SK-N-SH (cell line): ENCODE measurements around the gene CASKIN1. TPM values are rescaled to one million over a fixed set of nuclear protein-coding genes. Genes with fewer than 3 reads are reported as not detected.

ENCODE experiments used
- CTCF ChIA-PET: fragments of 300-600, 350-600 bp; formaldehyde crosslinking; extraction: SDS; loops from one replicate; lab custom pipeline; 2021; lab: Yijun Ruan, JAX
- POLR2A ChIA-PET: fragments of 350-600 bp; sonication (Branson Sonifier 250); formaldehyde crosslinking; extraction: SDS; loops from one replicate; lab custom pipeline; 2020; ENCODE audit warnings: antibody characterized with exemption, inconsistent platforms; lab: Yijun Ruan, JAX
- DNase-seq: peaks from one replicate; pipeline ENCODE4 v3.0.0; 2012
- H2AFZ ChIP-seq: fragments of 200-600 bp; sonication (generic); 2 replicates; pipeline ENCODE4 v1.8.1; 2016; ENCODE audit warnings: antibody characterized with exemption, mild to moderate bottlenecking, low read depth
- H3F3A ChIP-seq: fragments of 200-600 bp; sonication (generic); replicated peaks from 2 replicates; pipeline ENCODE3; 2016; ENCODE audit warnings: antibody characterized with exemption, mild to moderate bottlenecking; ENCODE audit not compliant: insufficient read depth
- H3K27ac ChIP-seq, 2 experiments: fragments of 200-500 bp in 1 of 2; fragments of 200-600 bp in 1 of 2; sonication (Bioruptor generic) in 1 of 2; sonication (generic), shearing (Covaris generic) in 1 of 2; 2 replicates each; pipeline versions ENCODE4 v1.5.1 to v1.6.1; 2014 to 2016; ENCODE audit warnings: low read depth in 2 of 2, inconsistent platforms in 1 of 2, low read length in 1 of 2, mild to moderate bottlenecking in 1 of 2, mixed read lengths in 1 of 2
- H3K27me3 ChIP-seq: fragments of 200-600 bp; sonication (generic), shearing (Covaris generic); 2 replicates; pipeline ENCODE4 v1.6.1; 2016; ENCODE audit warnings: mixed run types; ENCODE audit not compliant: insufficient read depth
- H3K36me3 ChIP-seq, 2 experiments: fragments of 200-500 bp in 1 of 2; fragments of 200-600 bp in 1 of 2; sonication (Bioruptor generic) in 1 of 2; sonication (generic) in 1 of 2; replicated peaks in 1 of 2; 2 replicates each; pipeline versions ENCODE3 to v1.5.1; 2014 to 2016; ENCODE audit warnings: low read length in 1 of 2, mild to moderate bottlenecking in 1 of 2; ENCODE audit not compliant: insufficient read depth in 2 of 2, control insufficient read depth in 1 of 2
- H3K4me1 ChIP-seq, 2 experiments: fragments of 200-500 bp in 1 of 2; fragments of 200-600 bp in 1 of 2; sonication (Bioruptor generic) in 1 of 2; sonication (generic), shearing (Covaris generic) in 1 of 2; 2 replicates each; pipeline versions ENCODE4 v1.5.1 to v1.6.1; 2014 to 2016; ENCODE audit warnings: low read depth in 1 of 2, low read length in 1 of 2, mixed run types in 1 of 2; ENCODE audit not compliant: insufficient read depth in 2 of 2, control insufficient read depth in 1 of 2
- H3K4me2 ChIP-seq: fragments of 200-600 bp; sonication (generic), shearing (Covaris generic); 2 replicates; pipeline ENCODE4 v1.6.1; 2017; ENCODE audit warnings: mixed run types
- H3K4me3 ChIP-seq, 2 experiments: fragments of 200-500 bp in 1 of 2; fragments of 200-600 bp in 1 of 2; sonication (Bioruptor generic) in 1 of 2; sonication (generic), shearing (Covaris generic) in 1 of 2; 2 replicates each; pipeline versions ENCODE4 v1.5.1 to v1.8.1; 2014 to 2016; ENCODE audit warnings: low read depth in 2 of 2, inconsistent platforms in 1 of 2, low read length in 1 of 2, mild to moderate bottlenecking in 1 of 2, mixed read lengths in 1 of 2, moderate library complexity in 1 of 2
- H3K79me2 ChIP-seq: fragments of 200-600 bp; sonication (generic); 2 replicates; pipeline ENCODE4 v1.8.1; 2017; ENCODE audit warnings: mild to moderate bottlenecking; ENCODE audit not compliant: insufficient read depth
- H3K9ac ChIP-seq: fragments of 200-600 bp; sonication (generic); 2 replicates; pipeline ENCODE4 v1.6.1; 2017; ENCODE audit warnings: mixed run types
- H3K9me2 ChIP-seq: fragments of 200-600 bp; sonication (generic); 2 replicates; pipeline ENCODE4 v1.6.1; 2017; ENCODE audit warnings: mixed run types
- H3K9me3 ChIP-seq: fragments of 200-600 bp; sonication (generic); 2 replicates; pipeline ENCODE4 v1.6.1; 2017; ENCODE audit warnings: mixed run types, mild to moderate bottlenecking, moderate library complexity
- H4K20me1 ChIP-seq: fragments of 200-600 bp; sonication (generic); 2 replicates; pipeline ENCODE4 v1.6.1; 2017; ENCODE audit warnings: mild to moderate bottlenecking, mixed run types; ENCODE audit not compliant: insufficient read depth
- CHD2 ChIP-seq: fragments of 150-350 bp; IDR thresholded peaks from 2 replicates; pipeline ENCODE4 v1.6.1; 2018; ENCODE audit warnings: low read length; ENCODE audit not compliant: partially characterized antibody
- EP300 ChIP-seq, 2 experiments: IDR thresholded peaks; 2 replicates each; pipeline versions ENCODE4 v1.4.0 to v1.6.1; 2012; ENCODE audit warnings: borderline replicate concordance in 1 of 2, low read depth in 1 of 2, low read length in 1 of 2
- FOSL2 ChIP-seq: IDR thresholded peaks from 2 replicates; pipeline ENCODE4 v1.4.0; 2012; ENCODE audit warnings: low read depth, mild to moderate bottlenecking, moderate library complexity, borderline replicate concordance
- GABPA ChIP-seq: IDR thresholded peaks from 2 replicates; pipeline ENCODE4 v1.4.0; 2012; ENCODE audit warnings: low read depth, mild to moderate bottlenecking
- GATA2 ChIP-seq: sonication (generic); formaldehyde crosslinking; IDR thresholded peaks from 2 replicates; pipeline ENCODE4 v1.5.0; 2020; ENCODE audit warnings: mild to moderate bottlenecking, missing genetic modification reagents
- IRF3 ChIP-seq: fragments of 150-350 bp; IDR thresholded peaks from 2 replicates; pipeline ENCODE4 v1.6.1; 2016; ENCODE audit warnings: mild to moderate bottlenecking, low read depth, low read length
- JUND ChIP-seq: IDR thresholded peaks from 2 replicates; pipeline ENCODE4 v1.4.0; 2012
- MEF2A ChIP-seq: IDR thresholded peaks from 2 replicates; pipeline ENCODE4 v1.4.0; 2012; ENCODE audit warnings: low read depth, borderline replicate concordance
- NFIC ChIP-seq: IDR thresholded peaks from 2 replicates; pipeline ENCODE4 v1.4.0; 2012; ENCODE audit warnings: borderline replicate concordance
- PBX3 ChIP-seq: IDR thresholded peaks from 2 replicates; pipeline ENCODE4; 2012
- REST ChIP-seq: IDR thresholded peaks from 2 replicates; pipeline ENCODE4 v1.6.1; 2012; ENCODE audit warnings: mild to moderate bottlenecking, low read depth, low read length, moderate library complexity
- RXRA ChIP-seq: IDR thresholded peaks from 2 replicates; pipeline ENCODE4 v1.4.0; 2012; ENCODE audit warnings: low read depth, mild to moderate bottlenecking, borderline replicate concordance
- TAF1 ChIP-seq: IDR thresholded peaks from 2 replicates; pipeline ENCODE4 v1.6.1; 2012; ENCODE audit warnings: low read depth, mild to moderate bottlenecking, low read length, moderate library complexity, borderline replicate concordance
- TEAD4 ChIP-seq: IDR thresholded peaks from 2 replicates; pipeline ENCODE4 v1.4.0; 2012; ENCODE audit warnings: mild to moderate bottlenecking, borderline replicate concordance; ENCODE audit not compliant: insufficient read depth
- WGBS: methylation state at CpG from one replicate; pipeline ENCODE4 v1.1.6; 2017; ENCODE audit warnings: low lambda C conversion rate; 5-methylcytosine and 5-hydroxymethylcytosine counted together
- polyA plus RNA-seq, 3 experiments: library from polyadenylated mRNA; depleted of rRNA; stranded (reverse); fragments of >200 nt; gene quantifications; 2 replicates each; pipeline ENCODE4 v1.2.3, GENCODE V29; 2012

Gene CASKIN1
- polyA plus RNA-seq, 1 of the 3 experiments (the other 2 are of a cell fraction), result 1.7 TPM

DNA sequence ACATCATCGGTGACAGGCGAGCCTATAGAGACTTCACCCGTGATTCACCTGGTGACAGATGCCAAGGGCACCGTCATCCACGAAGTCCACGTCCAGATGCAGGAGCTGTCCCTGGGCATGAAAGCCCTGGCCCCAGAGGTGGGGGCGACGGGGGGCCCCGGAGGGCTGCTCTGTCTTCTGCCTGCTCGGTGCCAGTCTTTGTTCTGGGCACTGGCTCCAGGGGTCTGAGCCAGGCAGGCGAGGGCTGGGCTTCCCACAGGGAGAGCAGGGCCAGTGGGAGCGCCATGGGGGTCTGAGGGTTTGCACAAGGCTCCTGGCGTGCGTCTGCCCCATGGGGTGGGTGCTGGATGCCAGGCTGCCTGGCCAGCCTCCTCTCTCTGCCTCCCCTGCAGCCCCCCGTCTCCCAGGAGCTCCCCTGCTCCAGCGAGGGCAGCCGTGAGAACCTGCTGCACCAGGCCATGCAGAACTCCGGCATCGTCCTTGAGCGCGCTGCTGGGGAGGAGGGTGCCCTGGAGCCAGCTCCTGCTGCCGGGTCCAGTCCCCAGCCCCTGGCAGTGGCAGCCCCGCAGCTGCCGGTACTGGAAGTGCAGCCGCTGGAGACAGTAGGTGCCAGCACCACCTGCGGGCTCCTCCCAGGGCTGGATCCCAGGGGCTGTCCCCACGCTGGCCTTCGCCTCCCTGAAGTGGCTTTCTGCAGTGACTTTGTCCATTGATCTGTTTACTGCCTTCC lies 36.8 kb upstream of the CASKIN1 start:
- H3K9ac ChIP-seq, result no peak overlapping the region
- H3K36me3 ChIP-seq, result peaks cover 0 to 70% of the 10 kb centered on the region in 2 experiments
- no peak overlapping the region for H2AFZ ChIP-seq
- no peaks in the 10 kb centered on the region for H3K9me2 ChIP-seq
- no peak overlapping the region for H3K4me3 ChIP-seq
- TF ChIP-seq REST (no peak), PBX3 (no peak), GATA2 (CRISPR knock-in tag) (no peak)
- H3K27me3 ChIP-seq, result no peaks in the 10 kb centered on the region
- no peak overlapping the region for H3K27ac ChIP-seq
- no peak for DNase-seq
- H4K20me1 ChIP-seq, result peaks cover 6% of the 10 kb centered on the region; the same call in 1 of the 2 replicates
- peaks cover 0 to 3% of the 10 kb centered on the region in 2 experiments; a peak in 1 of 4 replicates for H3K4me1 ChIP-seq
- no peak overlapping the region for H3K4me2 ChIP-seq
- no peaks in the 10 kb centered on the region for H3K9me3 ChIP-seq
- ChIA-PET CTCF (interaction anchor here (0.9 kb wide), 1 partner anchor 38 kb away, joined by 4 read pairs; no protein-coding TSS in a partner anchor), POLR2A (no interaction called here)
- no peaks in the 10 kb centered on the region for H3F3A ChIP-seq
- H3K79me2 ChIP-seq, result peaks cover 3% of the 10 kb centered on the region; the same call in 1 of the 2 replicates
- WGBS, result 94% methylated on average over 14 of the region's 28 CpGs

DNA sequence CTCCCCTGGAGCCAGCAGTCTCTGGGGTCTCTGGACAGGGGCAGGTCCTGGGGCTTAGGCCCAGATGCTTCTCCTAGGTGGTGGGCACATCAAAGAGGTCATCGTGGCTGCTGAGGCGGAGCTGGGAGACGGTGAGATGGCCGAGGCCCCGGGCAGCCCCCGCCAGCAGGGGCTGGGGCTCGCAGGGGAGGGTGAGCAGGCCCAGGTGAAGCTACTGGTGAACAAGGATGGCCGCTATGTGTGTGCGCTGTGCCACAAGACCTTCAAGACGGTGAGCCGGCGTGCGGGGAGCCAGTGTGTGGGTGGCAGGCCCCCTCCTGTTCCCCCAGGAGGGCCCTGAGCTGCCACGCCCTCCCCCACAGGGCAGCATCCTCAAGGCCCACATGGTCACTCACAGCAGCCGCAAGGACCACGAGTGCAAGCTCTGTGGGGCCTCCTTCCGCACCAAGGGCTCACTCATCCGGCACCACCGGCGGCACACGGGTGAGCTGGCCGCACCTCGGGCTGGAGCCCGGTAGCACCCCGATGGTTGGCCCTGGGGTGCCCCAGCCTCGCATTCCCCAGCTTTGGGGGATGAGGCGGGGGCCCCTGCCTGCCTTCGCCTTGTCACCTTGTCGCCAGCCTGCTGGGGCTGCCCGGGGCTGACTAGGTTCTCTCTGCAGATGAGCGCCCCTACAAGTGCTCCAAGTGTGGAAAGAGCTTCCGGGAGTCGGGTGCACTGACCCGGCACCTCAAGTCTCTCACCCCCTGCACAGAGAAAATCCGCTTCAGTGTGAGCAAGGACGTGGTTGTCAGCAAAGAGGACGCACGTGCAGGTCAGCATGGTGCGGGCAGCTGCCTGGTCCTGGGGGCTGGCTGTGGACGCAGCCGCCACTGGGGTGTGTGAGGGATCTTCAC lies 35.9 kb upstream of the CASKIN1 start:
- ChIA-PET POLR2A (no interaction called here), CTCF (interaction anchor here (0.9 kb wide), 1 partner anchor 38 kb away, joined by 4 read pairs; no protein-coding TSS in a partner anchor)
- Histone ChIP-seq H3K4me2 (no peak overlapping the region), H3K27me3 (no peaks in the 10 kb centered on the region), H3K9ac (no peak overlapping the region), H3K36me3 (peaks cover 0 to 74% of the 10 kb centered on the region in 2 experiments), H3K27ac (no peak overlapping the region), H3K4me1 (peaks cover 0 to 3% of the 10 kb centered on the region in 2 experiments; a peak in 1 of 4 replicates), H3K4me3 (no peak overlapping the region), H3F3A (no peaks in the 10 kb centered on the region), H3K9me2 (no peaks in the 10 kb centered on the region), H2AFZ (no peak overlapping the region), H3K9me3 (no peaks in the 10 kb centered on the region), H3K79me2 (peaks cover 12% of the 10 kb centered on the region), H4K20me1 (peaks cover 15% of the 10 kb centered on the region)
- no peak for DNase-seq
- WGBS, result 89% methylated on average over 5 of the region's 41 CpGs
- TF ChIP-seq CHD2 (no peak), TAF1 (no peak), RXRA (no peak), NFIC (no peak), IRF3 (no peak), GABPA (no peak), FOSL2 (no peak), EP300 (IDR thresholded peaks at IDR 0.05; ENCODE audit: borderline replicate concordance in 1 of 2, low read depth in 1 of 2, low read length in 1 of 2) (no peak), JUND (no peak), TEAD4 (no peak), MEF2A (no peak), REST (no peak)
